ENCODE measurements around the gene SULT1B1.

Gene SULT1B1

DNA sequence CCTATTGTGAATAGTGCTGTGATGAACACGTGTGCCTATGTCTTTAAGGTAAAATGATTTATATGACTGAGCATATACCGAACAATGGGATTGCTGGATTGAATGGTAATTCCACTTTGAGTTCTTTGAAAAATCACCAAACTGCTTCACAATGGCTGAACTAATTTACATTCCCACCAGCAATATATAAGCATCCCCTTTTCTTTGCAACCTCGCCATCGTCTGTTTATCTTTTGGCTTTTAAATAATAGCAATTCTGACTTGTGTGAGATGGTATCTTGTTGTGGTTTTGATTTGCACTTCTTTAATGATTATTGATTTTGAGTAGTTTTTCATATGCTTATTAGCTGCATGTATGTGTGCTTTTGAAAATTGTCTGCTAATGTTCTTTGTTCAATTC, 75.6 kb downstream of the SULT1B1 start:
- no peak for DNase-seq

Data from NCI-H2171 treated with DMSO at 0.1 percent for 48 hours (cell line).